ENCODE measurements around the gene KRT83.
A peak's percentile ranks its signal among the peaks of the same experiment; 100 is the strongest.
"Not testable (repeated sequence)": the region's sequence is repeated elsewhere in the genome, so short reads cannot be mapped to it uniquely, and the experiment has no call there.

Gene KRT83

GRCh38 chr12:52306731-52307130 is 14.5 kb downstream of the KRT83 start (continued):
- no peak for TF ChIP-seq MZF1 (tag by site-specific recombination; IDR thresholded peaks at IDR 0.05; ENCODE audit: borderline replicate concordance)
- no peak for TF ChIP-seq MEIS1 (CRISPR knock-in tag; IDR thresholded peaks at IDR 0.05; ENCODE audit: borderline replicate concordance)
- TF ChIP-seq ZNF548 (tag by site-specific recombination; IDR thresholded peaks at IDR 0.05): no peak
- TF ChIP-seq ZNF473 (tag by site-specific recombination; IDR thresholded peaks at IDR 0.05): no peak
- TF ChIP-seq ZNF555 (tag by site-specific recombination; conservative IDR thresholded peaks at IDR 0.05): no peak

- ChIA-PET CTCF (interaction anchor here (0.5 to 3.3 kb wide), 15 partner anchors 9 to 149 kb away, joined by 3 to 21 read pairs (median 8); partner anchors contain the start of gene KRT86), POLR2A (no interaction called here)
- Histone ChIP-seq H3K9me3 (ENCODE audit: control insufficient read depth, insufficient read depth, low read depth, low read length) (no peaks in the 10 kb centered on the region), H3K36me3 (ENCODE audit: control insufficient read depth in 2 of 2, insufficient read depth in 1 of 2, low read length in 2 of 2) (no peaks in the 10 kb centered on the region), H3K4me1 (ENCODE audit: control insufficient read depth, insufficient read depth, low read length) (no peaks in the 10 kb centered on the region), H3K27ac (ENCODE audit: extremely low read depth, low read depth, low read length) (no peak overlapping the region), H3K4me3 (ENCODE audit: low read depth, low read length) (no peak overlapping the region)
- TF ChIP-seq ZFP69B (tag by site-specific recombination; IDR thresholded peaks at IDR 0.05) (peak; percentile 95), ZNF214 (tag by site-specific recombination; IDR thresholded peaks at IDR 0.05; ENCODE audit: borderline replicate concordance) (no peak), ZNF785 (tag by site-specific recombination; IDR thresholded peaks at IDR 0.05) (no peak), REPIN1 (tag by site-specific recombination; IDR thresholded peaks at IDR 0.05; ENCODE audit: low read depth) (no peak), ZBTB17 (tag by site-specific recombination; IDR thresholded peaks at IDR 0.05) (peak; percentile 52), BCL6B (tag by site-specific recombination; IDR thresholded peaks at IDR 0.05) (no peak), ZNF266 (tag by site-specific recombination; IDR thresholded peaks at IDR 0.05; ENCODE audit: low read depth) (no peak), ZNF692 (tag by site-specific recombination; IDR thresholded peaks at IDR 0.05) (peak; percentile 92), ZNF19 (tag by site-specific recombination; IDR thresholded peaks at IDR 0.05; ENCODE audit: low read depth) (no peak), ZNF132 (tag by site-specific recombination; IDR thresholded peaks at IDR 0.05; ENCODE audit: borderline replicate concordance) (no peak)
Measured at GRCh38 chr12:52305921-52306705, 15.1 kb downstream of the KRT83 start.

- H3K9me3 ChIP-seq (ENCODE audit: control insufficient read depth, insufficient read depth, low read depth, low read length); H3K27ac ChIP-seq (ENCODE audit: extremely low read depth, low read depth, low read length); H3K36me3 ChIP-seq (ENCODE audit: control insufficient read depth in 2 of 2, insufficient read depth in 1 of 2, low read length in 2 of 2); H3K4me1 ChIP-seq (ENCODE audit: control insufficient read depth, insufficient read depth, low read length); POLR2A ChIA-PET; H3K4me3 ChIP-seq (ENCODE audit: low read depth, low read length): not testable (repeated sequence)
- TF ChIP-seq ZFHX2 (tag by site-specific recombination; conservative IDR thresholded peaks at IDR 0.05): peak; percentile 51
- peak; percentile 67 for TF ChIP-seq EGR2 (tag by site-specific recombination; IDR thresholded peaks at IDR 0.05; ENCODE audit: low read depth)
- CTCF ChIA-PET: interaction anchor here (0.7 to 3.3 kb wide), 5 partner anchors 8 to 640 kb away, joined by 3 to 18 read pairs (median 4); no protein-coding TSS in a partner anchor
Measured at GRCh38 chr12:52304941-52305411, 16.2 kb downstream of the KRT83 start.

GRCh38 chr12:52302242-52302914 is 18.8 kb downstream of the KRT83 start:
- H3K4me3 ChIP-seq (ENCODE audit: low read depth, low read length); H3K4me1 ChIP-seq (ENCODE audit: control insufficient read depth, insufficient read depth, low read length); POLR2A ChIA-PET; H3K27ac ChIP-seq (ENCODE audit: extremely low read depth, low read depth, low read length); H3K9me3 ChIP-seq (ENCODE audit: control insufficient read depth, insufficient read depth, low read depth, low read length); H3K36me3 ChIP-seq (ENCODE audit: control insufficient read depth in 2 of 2, insufficient read depth in 1 of 2, low read length in 2 of 2); CTCF ChIA-PET: not testable (repeated sequence)

GRCh38 chr12:52301721-52302120 is 19.5 kb downstream of the KRT83 start:
- CTCF ChIA-PET; POLR2A ChIA-PET; H3K27ac ChIP-seq (ENCODE audit: extremely low read depth, low read depth, low read length): not testable (repeated sequence)

More at GRCh38 chr12:52301721-52302120, 19.5 kb downstream of the KRT83 start:
- H3K4me1 ChIP-seq (ENCODE audit: control insufficient read depth, insufficient read depth, low read length); H3K4me3 ChIP-seq (ENCODE audit: low read depth, low read length); H3K36me3 ChIP-seq (ENCODE audit: control insufficient read depth in 2 of 2, insufficient read depth in 1 of 2, low read length in 2 of 2); H3K9me3 ChIP-seq (ENCODE audit: control insufficient read depth, insufficient read depth, low read depth, low read length): not testable (repeated sequence)

All from HEK293 (cell line).